ENCODE results near the gene DAP.
A peak's percentile ranks its signal among the peaks of the same experiment; 100 is the strongest.

DAP gene

GRCh38 chr5:10761933-10762775 is 1.1 kb upstream of the DAP start:
- CTCF ChIA-PET: interaction anchor here (1.9 kb wide), 1 partner anchor 95 kb away, joined by 5 read pairs; no protein-coding TSS in a partner anchor
- no peak for DNase-seq (ENCODE audit: low read depth, low spot score)
- TF ChIP-seq CTCF (IDR thresholded peaks at IDR 0.05; ENCODE audit: insufficient read depth, low read length, missing control alignments): no peak

DNA sequence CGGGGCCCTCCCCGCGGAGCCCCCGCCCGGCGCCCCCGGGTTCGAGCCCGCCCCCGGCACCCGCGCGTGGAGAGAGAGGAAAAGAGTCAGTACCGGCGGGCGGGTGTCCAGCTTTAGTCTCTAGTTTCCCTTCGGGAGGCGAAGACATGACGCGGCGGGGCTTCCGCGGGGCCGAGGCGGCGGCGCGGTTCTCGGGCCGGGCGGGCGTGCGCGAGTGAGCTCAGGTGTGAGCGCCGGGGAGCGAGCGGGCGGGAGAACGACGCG is 181 bp downstream of the DAP start:
- CTCF ChIA-PET: no interaction called here
- H3K4me3 ChIP-seq (ENCODE audit: low read depth, low read length): peak overlapping the region; percentile 67
- DNase-seq (ENCODE audit: low read depth, low spot score): no peak
- POLR2A ChIA-PET: interaction anchor here (0.8 to 1.3 kb wide), 3 partner anchors 36 to 153 kb away, joined by 3 to 5 read pairs (median 3); no protein-coding TSS in a partner anchor
- TF ChIP-seq CTCF (IDR thresholded peaks at IDR 0.05; ENCODE audit: insufficient read depth, low read length, missing control alignments): no peak

More at GRCh38 chr5:10761933-10762775, 1.1 kb upstream of the DAP start:
- peak overlapping the region; percentile 62 for H3K4me3 ChIP-seq (ENCODE audit: low read depth, low read length)
- POLR2A ChIA-PET: interaction anchor here (0.6 kb wide), 1 partner anchor 217 kb away, joined by 3 read pairs; no protein-coding TSS in a partner anchor

- POLR2A ChIA-PET: interaction anchor here (0.8 to 1.3 kb wide), 3 partner anchors 36 to 154 kb away, joined by 3 to 5 read pairs (median 3); no protein-coding TSS in a partner anchor
- no peak for DNase-seq (ENCODE audit: low read depth, low spot score)
- peak overlapping the region; percentile 67 for H3K4me3 ChIP-seq (ENCODE audit: low read depth, low read length)
- CTCF ChIA-PET: no interaction called here
- no peak for TF ChIP-seq CTCF (IDR thresholded peaks at IDR 0.05; ENCODE audit: insufficient read depth, low read length, missing control alignments)
Observed at GRCh38 chr5:10760096-10760920, 726 bp downstream of the DAP start.

DNA sequence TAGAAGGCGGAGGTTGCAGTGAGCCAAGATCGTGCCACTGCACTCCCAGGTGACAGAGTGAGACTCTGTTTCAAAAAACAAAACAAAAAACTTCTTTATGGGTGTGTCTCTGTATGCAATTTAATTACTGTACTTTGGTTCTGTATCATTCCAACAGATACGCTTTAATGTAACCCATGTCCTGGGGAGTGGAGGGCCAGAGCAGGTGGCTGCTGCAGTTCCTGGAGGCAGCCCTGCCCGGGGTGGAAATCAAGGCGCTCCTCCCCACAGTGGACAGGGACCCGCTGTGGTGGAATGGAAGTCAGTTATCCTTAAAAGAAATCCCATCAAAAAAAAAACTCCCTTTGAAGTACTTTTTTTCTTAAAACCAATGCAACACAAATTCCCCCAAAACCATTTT is 1.9 kb downstream of the DAP start:
- DNase-seq (ENCODE audit: low read depth, low spot score): no peak
- peak overlapping the region; percentile 67 for H3K4me3 ChIP-seq (ENCODE audit: low read depth, low read length)
- TF ChIP-seq CTCF (IDR thresholded peaks at IDR 0.05; ENCODE audit: insufficient read depth, low read length, missing control alignments): no peak
- ChIA-PET POLR2A (no interaction called here), CTCF (no interaction called here)

DNA sequence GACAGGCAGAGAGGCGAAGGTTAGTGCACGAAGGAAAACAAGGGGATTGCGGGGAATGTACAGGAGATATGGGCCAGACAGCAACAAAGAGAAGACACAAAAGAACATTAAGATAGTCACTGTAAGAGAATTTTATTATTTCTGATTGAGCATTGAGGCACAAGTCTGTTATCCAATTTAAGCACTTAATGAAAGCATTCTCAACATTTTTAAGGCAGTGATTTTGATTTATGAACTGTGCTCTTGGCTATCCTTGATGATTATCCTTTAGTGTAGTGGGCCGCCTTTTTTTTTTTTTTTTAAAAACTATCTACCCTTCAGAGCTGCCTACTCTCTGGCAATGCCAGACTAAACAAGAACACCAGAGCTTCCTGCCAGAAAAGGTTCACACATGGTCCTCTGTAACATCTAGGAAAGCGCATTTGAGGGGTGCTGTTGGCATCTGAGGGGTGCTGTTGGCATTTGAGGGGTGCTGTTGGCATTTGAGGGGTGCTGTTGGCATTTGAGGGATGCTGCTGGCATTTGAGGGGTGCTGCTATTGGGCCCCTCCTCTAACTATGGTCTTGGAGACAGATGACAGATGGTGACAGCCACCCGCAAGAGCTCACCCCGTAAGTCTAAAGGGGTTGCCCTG is 3.0 kb downstream of the DAP start:
- DNase-seq (ENCODE audit: low read depth, low spot score): no peak
- no peak for TF ChIP-seq CTCF (IDR thresholded peaks at IDR 0.05; ENCODE audit: insufficient read depth, low read length, missing control alignments)
- H3K4me3 ChIP-seq (ENCODE audit: low read depth, low read length): no peak overlapping the region
- ChIA-PET CTCF (interaction anchor here (1.2 kb wide), 1 partner anchor 9 kb away, joined by 6 read pairs; no protein-coding TSS in a partner anchor), POLR2A (no interaction called here)

Data from AG04449 (cell line).